ENCODE results near the gene NINJ2. TPM values are rescaled to one million over a fixed set of nuclear protein-coding genes. Genes with fewer than 3 reads are reported as not detected.

NINJ2 gene
- total RNA-seq, 1 experiment from 2014 or later = 5.0 TPM

DNA sequence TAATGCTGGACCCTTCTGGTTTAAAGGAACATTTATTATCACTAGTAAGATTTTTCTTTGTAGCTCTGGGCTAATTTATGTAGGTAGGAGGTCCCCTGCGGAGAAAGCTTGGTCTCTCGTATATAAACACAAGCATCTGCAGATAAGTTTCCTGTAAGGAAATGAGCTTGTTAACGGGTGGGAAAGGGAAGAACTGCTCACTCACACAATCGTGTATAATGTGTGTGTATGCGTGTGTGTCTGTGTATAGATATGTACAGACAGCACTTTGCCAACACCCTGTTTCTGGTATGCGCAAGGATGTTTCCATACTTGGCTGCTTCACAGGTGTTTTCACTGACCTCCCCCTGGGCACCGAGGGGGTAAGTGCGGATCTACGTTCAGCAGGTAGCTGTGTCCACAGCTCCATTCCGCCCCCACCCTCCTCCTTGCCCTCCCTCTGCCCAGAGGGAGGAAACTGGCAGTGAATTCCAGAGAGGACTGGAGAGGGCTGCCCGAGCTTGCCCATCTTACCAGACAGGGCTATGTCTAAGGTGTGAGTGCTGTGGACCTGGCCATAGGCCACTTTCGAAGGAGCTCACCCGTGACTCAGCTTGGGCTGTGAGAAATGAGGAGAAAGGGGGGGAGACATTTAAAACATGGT is 65.2 kb downstream of the NINJ2 start:
- no peak for DNase-seq (ENCODE audit: low spot score)
- in situ Hi-C loops (cut with HindIII; ENCODE audit: low sequenced_read_pairs) = no loop called here

DNA sequence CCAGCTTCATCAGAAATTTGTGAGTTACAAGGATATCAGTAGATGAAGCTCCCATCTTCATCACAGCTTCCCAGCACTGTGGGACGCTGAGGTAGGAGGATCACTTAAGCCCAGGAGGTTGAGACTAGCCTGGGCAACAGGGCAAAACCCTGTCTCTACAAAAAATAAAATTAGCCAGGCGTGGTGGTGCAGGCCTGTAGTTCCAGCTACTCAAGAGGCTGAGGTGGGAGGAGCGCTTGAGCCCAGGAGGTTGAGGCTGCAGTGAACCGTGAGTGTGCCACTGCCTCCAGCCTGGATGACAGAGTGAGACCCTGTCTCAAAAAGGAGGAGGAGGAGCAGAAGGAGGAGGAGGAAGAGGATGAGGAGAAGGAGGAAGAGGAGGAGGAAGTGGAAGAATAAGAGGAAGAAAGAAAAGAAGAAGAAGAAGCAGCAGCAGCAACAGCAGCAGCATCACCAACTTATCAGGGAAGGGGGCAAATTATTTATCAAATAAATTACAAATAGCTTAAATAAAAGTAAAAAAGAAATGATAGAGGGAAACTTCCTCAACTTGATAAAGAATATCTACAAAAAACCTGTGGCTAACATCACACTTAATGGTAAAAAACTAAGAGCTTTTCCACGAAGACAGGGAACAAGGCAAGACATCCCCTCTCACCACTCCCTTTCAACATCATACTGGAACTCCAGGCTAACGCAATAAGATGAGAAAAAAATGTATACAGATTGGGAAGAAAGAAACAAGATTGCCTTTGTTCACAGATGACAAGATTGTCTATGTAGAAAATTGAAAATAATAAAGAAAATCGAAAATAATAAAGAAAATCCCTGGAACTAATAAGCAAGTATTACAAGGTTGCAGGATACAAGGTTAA is 69.6 kb downstream of the NINJ2 start:
- in situ Hi-C loops (cut with HindIII; ENCODE audit: low sequenced_read_pairs) = no loop called here
- no peak for DNase-seq (ENCODE audit: low spot score)

DNA sequence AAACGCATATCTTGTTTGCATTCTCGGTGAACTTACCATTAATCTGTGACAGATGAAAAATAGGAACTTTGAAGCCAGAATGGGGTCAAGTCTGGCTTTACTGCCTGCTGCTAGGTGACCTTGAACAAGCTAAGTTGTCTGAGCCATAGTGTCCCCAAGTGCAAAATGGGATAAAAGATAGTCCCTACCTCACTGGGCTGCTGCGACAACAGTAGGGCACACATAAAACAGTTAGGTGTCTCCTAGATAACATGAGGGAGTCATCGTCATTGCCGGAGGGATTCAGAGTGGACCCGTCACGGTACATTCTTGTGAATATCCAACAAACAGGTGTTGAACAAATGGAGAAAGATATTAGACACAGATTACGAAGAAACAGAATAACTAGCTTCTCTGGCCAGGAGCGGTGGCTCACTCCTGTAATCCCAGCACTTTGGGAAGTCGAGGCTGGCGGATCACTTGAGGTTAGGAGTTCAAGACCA is 71.2 kb downstream of the NINJ2 start:
- in situ Hi-C loops (cut with HindIII; ENCODE audit: low sequenced_read_pairs) = no loop called here
- DNase-seq (ENCODE audit: low spot score) = no peak

DNA sequence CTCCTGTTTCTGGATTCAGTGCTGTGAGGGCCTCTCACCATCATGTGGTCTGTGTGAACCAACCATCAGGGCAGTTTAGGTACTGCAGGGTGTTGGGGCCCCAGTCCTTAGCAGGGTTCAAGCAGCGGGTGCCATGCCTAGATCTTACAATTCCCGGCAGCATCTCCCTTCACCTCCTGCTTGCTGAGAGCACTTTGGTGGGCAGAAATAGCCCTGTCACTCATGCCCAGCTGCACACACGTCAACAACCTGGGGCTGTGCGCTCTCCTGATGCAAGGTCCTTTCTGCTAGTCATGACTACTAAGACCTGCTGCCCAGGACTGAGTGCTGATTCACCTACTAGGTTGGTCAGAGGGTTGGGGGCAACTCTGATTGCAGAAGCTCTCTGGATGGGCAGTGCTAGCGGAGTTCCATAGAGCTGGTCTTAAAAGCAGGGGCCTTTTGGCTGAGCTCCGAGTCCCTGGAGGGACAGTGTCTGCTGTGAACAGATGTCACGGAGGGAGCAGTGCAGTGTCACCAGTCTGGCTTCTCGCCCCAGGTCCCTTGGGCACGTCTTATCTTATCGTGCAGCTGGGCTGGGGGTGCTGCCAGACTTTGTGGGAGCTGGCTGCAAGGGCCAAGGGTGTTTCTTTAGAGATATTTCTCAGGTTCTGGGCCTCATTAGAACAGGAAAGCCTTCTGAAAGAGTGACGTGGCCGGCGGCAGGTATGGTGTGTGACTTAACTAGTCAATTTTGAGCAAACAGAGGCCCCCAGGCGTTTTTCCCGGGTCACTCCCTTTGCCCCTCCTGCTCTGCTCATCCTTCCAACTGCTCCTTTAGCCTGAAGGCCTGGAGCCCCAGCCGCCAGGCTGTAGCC is 71.8 kb downstream of the NINJ2 start:
- in situ Hi-C loops (cut with HindIII; ENCODE audit: low sequenced_read_pairs) = no loop called here
- no peak for DNase-seq (ENCODE audit: low spot score)

DNA sequence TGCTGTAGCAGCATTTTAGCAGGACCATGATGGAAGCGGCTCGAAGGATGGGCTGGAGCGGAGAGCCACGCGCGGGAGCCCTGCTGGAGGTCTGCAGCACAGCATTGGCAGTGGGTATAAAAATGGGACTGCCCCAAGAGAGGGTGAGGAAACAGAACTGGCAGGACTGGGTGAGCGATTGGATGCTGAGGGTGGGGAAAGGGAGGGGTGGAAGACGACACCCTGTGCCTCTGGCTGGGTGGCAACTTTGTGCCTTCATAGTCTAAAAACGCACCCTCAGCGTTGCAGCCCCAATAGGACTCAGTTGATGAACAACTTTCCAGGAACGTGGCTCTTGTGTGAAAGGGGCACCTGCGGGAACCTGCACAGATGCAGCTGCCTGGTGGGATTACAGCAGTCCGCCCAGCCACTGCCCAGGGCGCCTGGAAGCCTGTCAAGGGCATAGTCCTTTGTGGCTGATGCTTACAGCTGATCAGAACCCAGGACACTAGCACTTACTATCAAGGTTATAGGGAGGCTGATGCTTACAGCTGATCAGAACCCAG is 73.0 kb downstream of the NINJ2 start:
- DNase-seq (ENCODE audit: low spot score) = no peak
- in situ Hi-C loops (cut with HindIII; ENCODE audit: low sequenced_read_pairs) = no loop called here

DNA sequence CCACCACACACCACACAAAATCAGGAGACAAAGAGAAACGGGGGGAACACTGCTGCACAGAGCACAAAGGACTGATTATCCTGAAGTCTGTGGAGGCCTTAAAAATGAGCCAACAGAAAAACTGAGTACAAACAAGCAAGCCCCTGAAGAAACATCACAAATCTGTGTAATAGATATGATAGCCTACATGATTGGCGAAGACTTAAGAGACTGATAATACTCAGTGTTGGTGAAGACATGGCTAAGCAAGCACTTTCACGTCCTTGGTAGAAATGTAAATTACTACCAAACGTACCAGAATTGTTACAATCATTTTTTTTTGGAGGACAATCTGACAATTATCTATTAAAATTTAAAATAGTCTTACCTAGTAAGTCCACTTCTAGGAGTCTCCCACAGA is 74.6 kb downstream of the NINJ2 start:
- in situ Hi-C loops (cut with HindIII; ENCODE audit: low sequenced_read_pairs) = no loop called here
- no peak for DNase-seq (ENCODE audit: low spot score)

DNA sequence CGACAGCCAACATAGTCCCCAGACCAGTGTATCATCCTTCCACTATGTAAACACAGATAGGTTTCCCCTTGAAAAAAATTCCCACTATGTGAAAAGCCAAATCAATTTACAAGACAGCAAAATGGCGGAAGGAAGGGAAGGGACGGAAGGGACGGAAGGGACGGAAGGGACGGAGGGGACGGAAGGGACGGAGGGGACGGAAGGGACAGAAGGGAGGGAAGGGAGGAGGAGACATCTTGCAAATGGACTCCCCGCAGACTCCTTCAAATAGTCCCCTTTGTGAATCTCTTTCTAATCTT is 75.3 kb downstream of the NINJ2 start:
- in situ Hi-C loops (cut with HindIII; ENCODE audit: low sequenced_read_pairs) = no loop called here
- DNase-seq (ENCODE audit: low spot score) = no peak

DNA sequence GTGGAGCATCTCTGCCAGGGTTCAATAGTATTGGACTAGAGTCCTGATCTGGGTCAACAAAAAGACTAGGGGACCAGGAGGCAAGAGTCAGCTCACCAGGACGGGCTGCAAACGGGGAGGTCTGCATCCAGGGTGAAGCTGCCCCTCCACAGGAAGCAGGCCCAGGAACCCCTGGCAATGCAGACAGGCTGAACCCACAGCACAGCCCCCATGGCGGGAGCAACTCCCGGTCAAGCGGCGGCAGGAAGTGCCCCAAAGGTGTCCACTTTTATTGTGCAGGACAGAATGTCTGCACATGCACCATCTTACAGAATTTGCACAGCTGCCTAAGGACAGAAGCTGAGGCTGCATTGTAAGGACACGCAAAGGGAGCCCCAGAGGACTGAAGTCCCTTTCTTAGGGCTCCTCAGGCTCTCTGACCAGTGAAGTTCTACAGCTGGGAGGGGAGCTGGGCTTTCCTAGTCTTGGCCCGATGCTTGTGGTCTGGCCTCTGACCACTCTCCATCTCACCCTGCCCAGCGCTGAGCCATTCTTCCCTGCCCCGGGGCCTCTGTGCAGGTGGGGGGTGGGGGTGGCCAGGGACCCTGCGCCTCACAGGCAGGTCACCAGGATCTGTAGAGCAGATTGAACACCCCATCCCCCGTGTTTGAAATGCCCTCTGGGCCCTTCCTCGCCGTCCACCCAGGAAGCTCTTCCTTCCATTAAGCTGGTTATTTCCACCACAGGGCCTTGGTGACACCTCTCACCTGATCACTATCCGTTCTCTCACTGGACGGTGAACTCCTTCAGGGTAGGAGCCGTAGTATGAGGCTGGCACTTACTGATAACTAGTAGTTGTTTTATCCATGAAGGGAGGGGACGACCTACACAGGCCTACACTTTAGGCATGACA is 75.9 kb downstream of the NINJ2 start:
- in situ Hi-C loops (cut with HindIII; ENCODE audit: low sequenced_read_pairs) = no loop called here
- DNase-seq (ENCODE audit: low spot score) = no peak

DNA sequence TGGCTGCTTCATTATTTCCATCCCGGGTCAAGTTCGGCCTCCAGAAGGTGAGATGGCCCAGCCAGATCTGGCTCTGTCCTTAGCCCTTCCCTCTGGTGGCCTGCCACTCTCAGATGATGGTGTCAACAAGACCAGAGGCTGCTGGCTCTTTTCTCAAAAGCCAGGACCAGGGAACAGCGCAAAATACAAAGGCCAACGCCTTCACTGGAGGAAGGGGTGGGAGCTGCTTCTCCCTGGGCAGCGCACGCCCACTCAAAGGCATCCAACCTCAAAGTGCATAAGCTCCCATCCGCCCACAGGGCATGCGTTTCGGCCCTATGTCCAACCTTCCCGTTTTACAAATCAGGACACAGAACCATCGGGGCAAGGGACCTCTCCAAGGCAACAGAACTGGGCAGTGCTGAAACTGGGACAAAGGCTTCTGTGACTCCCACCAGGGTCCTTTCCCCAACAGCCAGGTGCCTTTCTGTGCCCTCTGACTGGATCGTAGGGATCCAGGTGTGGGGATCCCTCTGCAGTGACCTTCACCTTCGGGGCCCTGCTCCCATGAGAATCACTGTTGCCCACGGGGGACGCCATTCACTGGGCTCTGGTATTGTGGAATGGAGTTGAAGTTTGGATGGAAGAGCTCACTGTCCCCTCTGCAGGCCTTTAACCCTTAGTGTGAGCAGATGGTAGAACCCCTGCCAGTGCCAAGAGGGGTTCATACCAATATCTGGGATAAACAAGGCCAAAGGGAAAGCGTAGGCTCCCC is 76.8 kb downstream of the NINJ2 start:
- no peak for DNase-seq (ENCODE audit: low spot score)
- in situ Hi-C loops (cut with HindIII; ENCODE audit: low sequenced_read_pairs) = no loop called here

DNA sequence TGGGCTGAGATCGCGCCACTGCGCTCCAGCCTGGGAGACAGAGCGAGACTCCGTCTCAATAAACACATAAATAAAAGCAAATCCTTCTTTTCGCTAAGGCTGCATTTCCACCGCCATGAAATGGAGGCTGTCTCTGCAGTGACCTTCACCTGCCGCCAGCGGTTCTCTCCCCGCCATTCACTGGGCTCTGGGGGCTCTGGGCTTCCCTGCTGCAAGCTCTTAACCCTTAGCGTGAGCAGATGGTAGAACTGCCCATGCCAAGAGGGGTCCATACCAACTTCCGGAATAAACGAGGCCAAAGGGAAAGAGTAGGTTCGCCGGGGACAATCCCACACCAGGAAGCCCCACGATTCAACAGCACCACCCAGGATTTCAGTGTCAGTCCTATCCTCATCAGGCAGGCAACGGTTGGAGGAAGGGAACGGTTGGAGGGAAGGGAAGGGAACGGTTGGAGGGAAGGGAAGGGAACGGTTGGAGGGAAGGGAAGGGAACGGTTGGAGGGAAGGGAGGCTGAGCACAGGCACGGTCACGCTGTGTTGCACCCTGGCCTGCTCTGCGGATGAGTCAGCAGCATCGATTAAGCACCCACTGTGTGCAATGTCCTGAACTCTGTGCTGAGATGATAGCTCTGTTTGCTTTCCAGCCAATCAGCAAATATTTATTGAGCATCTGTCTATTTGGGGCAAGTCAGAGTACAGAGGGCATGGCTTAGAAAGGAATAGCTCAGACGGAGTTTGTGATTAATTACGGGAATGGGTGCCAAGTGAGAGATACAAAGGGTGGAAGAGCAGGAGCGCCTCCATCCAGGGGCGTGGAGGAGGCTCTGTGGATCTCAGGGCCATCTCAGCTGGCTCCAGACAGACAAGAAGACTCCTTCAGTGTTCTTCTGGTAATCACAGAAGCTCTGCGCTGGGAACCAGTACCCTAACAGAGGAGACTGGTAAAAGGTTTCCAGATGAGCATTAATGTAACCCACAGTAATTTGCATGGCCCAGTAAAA is 77.9 kb downstream of the NINJ2 start:
- DNase-seq (ENCODE audit: low spot score) = no peak
- in situ Hi-C loops (cut with HindIII; ENCODE audit: low sequenced_read_pairs) = no loop called here

DNA sequence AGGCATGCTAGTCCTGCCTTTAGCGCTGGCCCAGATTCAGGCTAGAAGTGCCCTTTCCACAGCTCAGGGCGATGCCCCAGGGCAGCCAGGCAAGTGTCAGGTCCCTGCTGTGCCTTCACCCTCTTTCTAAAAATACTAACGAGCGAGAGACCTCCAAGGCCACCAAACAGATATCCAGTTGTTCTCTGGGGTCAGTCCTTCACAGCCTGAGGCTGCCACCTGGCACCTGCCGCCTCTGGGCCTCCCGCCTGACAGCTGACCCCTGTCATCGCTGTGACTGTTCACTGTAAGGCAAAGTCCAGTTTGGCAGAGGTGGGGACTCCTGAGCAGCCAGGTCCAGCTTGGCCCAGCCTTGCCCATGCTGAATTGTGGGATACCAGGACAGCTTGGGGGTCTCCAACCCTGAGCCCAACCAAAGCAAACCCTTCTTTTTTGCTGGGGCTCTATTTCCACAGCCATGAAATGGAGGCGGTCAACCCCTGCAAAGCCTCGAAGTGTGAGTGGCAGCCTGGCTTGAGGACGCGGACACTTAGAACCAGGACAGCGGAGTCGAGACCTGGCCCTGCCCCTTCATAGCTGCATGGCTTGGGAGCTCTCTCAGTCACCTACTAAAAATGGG is 79.9 kb downstream of the NINJ2 start:
- in situ Hi-C loops (cut with HindIII; ENCODE audit: low sequenced_read_pairs) = no loop called here
- no peak for DNase-seq (ENCODE audit: low spot score)

DNA sequence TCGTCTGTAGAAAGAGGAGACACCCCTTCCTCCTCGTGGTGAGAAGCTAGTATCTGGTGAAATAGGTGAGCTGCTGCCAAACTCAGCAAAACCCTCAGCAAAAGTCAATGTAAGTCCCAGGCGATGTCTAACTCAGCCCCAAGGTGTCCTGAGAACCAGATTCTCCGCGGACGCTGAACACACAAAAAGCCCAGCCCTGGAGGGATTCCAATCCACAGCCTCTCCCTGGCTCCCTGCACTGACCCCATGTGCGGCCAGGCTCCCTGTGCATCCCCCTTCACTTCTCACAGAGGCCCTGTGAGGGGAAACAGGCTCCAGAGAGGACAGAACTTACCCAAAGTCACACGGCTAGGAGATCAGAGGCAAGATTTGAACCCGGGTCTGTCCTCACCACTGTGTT is 81.5 kb downstream of the NINJ2 start:
- in situ Hi-C loops (cut with HindIII; ENCODE audit: low sequenced_read_pairs) = no loop called here
- DNase-seq (ENCODE audit: low spot score) = no peak

DNA sequence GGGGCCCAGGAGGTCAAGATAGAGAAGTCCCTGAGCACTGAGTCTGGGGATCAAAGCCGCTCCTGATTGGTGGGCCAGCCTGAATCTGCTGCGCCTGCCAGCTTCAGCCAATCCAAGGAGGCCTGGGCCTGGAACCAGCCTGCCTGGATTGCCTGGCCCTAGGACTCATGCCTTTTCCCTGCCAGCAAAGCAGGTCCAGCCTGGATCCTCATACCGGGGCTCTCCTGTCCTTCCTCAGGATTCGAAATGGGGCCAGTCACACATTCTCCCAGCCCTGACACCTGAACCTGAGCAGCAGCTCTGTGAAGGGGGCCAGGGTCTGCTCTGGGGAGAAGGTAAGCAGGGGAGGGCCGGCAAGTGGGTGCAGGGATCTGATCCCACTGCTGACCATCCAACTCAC is 81.9 kb downstream of the NINJ2 start:
- in situ Hi-C loops (cut with HindIII; ENCODE audit: low sequenced_read_pairs) = no loop called here
- no peak for DNase-seq (ENCODE audit: low spot score)

DNA sequence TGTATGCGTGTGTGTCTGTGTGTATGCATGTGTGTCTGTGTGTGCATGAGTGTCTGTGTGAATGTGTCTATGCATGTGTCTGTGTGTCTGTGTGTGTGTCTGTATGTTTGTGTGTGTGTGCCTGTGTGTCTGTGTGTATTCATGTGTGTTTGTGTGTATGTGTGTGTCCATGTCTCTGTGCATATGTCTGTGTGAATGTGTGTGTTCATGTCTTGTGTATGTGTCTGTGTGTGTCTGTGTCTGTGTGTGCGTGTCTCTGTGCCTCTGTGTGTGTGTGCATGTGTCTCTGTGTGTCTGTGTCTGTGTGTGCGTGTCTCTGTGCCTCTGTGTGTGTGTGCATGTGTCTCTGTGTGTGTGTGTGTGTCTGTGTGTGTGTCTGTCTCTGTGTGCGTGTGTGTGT is 82.4 kb downstream of the NINJ2 start:
- in situ Hi-C loops (cut with HindIII; ENCODE audit: low sequenced_read_pairs) = no loop called here
- no peak for DNase-seq (ENCODE audit: low spot score)

DNA sequence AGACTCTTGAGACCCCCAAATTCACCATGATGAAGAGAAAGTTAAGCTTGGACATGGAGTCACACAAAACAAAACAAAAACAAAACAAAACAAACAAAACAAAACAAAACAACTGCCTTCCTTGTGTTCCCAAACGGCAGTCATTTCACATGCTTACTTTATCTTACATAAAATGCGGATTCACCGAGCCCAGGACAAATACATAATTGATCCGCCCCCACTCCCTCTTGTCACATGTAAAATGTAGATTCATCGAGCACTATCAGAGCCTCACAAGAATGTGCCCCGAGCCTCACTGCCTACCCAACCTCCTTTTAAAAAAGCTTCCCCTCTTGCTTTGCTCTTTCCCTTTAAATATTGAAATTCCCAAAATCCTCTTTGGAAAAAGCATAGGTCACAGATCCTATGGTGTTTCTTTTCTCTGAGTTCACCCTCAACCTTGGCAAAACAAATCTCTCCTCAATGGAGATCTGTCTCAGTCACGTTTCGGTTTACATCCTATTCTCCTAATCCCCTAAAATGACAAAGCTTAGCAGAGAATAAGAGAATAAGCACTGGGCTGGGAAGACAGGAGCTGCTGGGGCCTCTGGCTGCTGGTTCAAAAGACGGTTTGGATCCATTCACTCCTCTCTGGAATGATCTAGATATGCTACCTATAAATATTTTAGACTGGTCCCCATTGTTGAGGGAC is 83.7 kb downstream of the NINJ2 start:
- in situ Hi-C loops (cut with HindIII; ENCODE audit: low sequenced_read_pairs) = no loop called here
- no peak for DNase-seq (ENCODE audit: low spot score)
